HG02571 (cell line): ENCODE data around the gene MS4A4A.
"Not testable (repeated sequence)": the region's sequence is repeated elsewhere in the genome, so short reads cannot be mapped to it uniquely, and the experiment has no call there.

Source experiments
- ATAC-seq: cut with Tn5 transposase; IDR thresholded peaks from one replicate; pipeline ENCODE4 v1.9.1; 2021; ENCODE audit warnings: mild to moderate bottlenecking, moderate library complexity; ENCODE audit not compliant: unreplicated experiment

Gene MS4A4A

GRCh38 chr11:60280412-60280811, at the start of gene MS4A4A:
MS4A4A (plus strand) TSS chr11:60280666; CDS start chr11:60280676, 10 bp downstream.
- ATAC-seq: no peak

- ATAC-seq: no peak
Observed at GRCh38 chr11:60230681-60231080, 49.8 kb upstream of the MS4A4A start.

GRCh38 chr11:60235321-60235720, 45.1 kb upstream of the MS4A4A start:
- no peak for ATAC-seq

- no peak for ATAC-seq
Observed at GRCh38 chr11:60240662-60241061, 39.8 kb upstream of the MS4A4A start.

GRCh38 chr11:60241786-60242185, 38.7 kb upstream of the MS4A4A start:
- ATAC-seq: no peak

GRCh38 chr11:60242740-60243239, 37.7 kb upstream of the MS4A4A start, which contains the start of gene MS4A4E:
MS4A4E (minus strand) TSS chr11:60243137; CDS start chr11:60230055, 13,082 bp downstream.
- no peak for ATAC-seq

GRCh38 chr11:60251485-60252212, 28.8 kb upstream of the MS4A4A start:
- ATAC-seq: no peak

- no peak for ATAC-seq
Observed at GRCh38 chr11:60252213-60253108, 28.0 kb upstream of the MS4A4A start.

GRCh38 chr11:60257956-60258722, 22.3 kb upstream of the MS4A4A start:
- ATAC-seq: no peak

GRCh38 chr11:60261014-60261413, 19.5 kb upstream of the MS4A4A start:
- no peak for ATAC-seq

GRCh38 chr11:60263402-60263801, 17.1 kb upstream of the MS4A4A start:
- no peak for ATAC-seq

- ATAC-seq: no peak
Observed at GRCh38 chr11:60264644-60265043, 15.8 kb upstream of the MS4A4A start.

GRCh38 chr11:60265373-60266214, 14.9 kb upstream of the MS4A4A start:
- ATAC-seq: no peak

GRCh38 chr11:60274416-60274815, 6.0 kb upstream of the MS4A4A start:
- no peak for ATAC-seq

GRCh38 chr11:60281485-60281884, 1.0 kb downstream of the MS4A4A start:
- ATAC-seq: no peak

- no peak for ATAC-seq
Observed at GRCh38 chr11:60282286-60282685, 1.8 kb downstream of the MS4A4A start.

GRCh38 chr11:60285411-60286126, 5.1 kb downstream of the MS4A4A start:
- not testable (repeated sequence) for ATAC-seq

GRCh38 chr11:60288531-60288930, 8.1 kb downstream of the MS4A4A start:
- no peak for ATAC-seq

GRCh38 chr11:60292145-60292544, 11.7 kb downstream of the MS4A4A start:
- ATAC-seq: no peak
